ENCODE results near the gene FAM9C.

GRCh38 chrX:13067773-13068172 lies 23.4 kb upstream of the FAM9C start:
- TF ChIP-seq CTCF (IDR thresholded peaks at IDR 0.05) (no peak), POLR2A (IDR thresholded peaks at IDR 0.05) (no peak)

Measured in body of pancreas (tissue), 4 donors.